DMS 273 treated with DMSO at 0.1 percent for 48 hours (cell line): ENCODE results near the gene ERC2.

Source experiments
- DNase-seq: peaks from one replicate; lab custom pipeline; 2025; lab: John Stamatoyannopoulos, UW

The ERC2 gene

GRCh38 chr3:55929154-55929869 lies 539.0 kb downstream of the ERC2 start:
- DNase-seq, result no peak

GRCh38 chr3:55923626-55924025 lies 544.6 kb downstream of the ERC2 start:
- DNase-seq, result no peak

- no peak for DNase-seq
Observed at GRCh38 chr3:55923207-55923606, 545.1 kb downstream of the ERC2 start.

- DNase-seq, result no peak
Observed at GRCh38 chr3:55912880-55913279, 555.4 kb downstream of the ERC2 start.

GRCh38 chr3:55911266-55911665 lies 557.0 kb downstream of the ERC2 start:
- no peak for DNase-seq

GRCh38 chr3:55910543-55910942 lies 557.7 kb downstream of the ERC2 start:
- DNase-seq, result no peak

- DNase-seq, result no peak
Observed at GRCh38 chr3:55909373-55909772, 558.9 kb downstream of the ERC2 start.

- DNase-seq, result no peak
Observed at GRCh38 chr3:55907616-55908015, 560.7 kb downstream of the ERC2 start.

GRCh38 chr3:55906896-55907295 lies 561.4 kb downstream of the ERC2 start:
- no peak for DNase-seq

- no peak for DNase-seq
Observed at GRCh38 chr3:55904716-55905115, 563.6 kb downstream of the ERC2 start.

- DNase-seq, result no peak
Observed at GRCh38 chr3:55903680-55904079, 564.6 kb downstream of the ERC2 start.

- DNase-seq, result no peak
Observed at GRCh38 chr3:55902221-55902900, 565.9 kb downstream of the ERC2 start.

GRCh38 chr3:55899887-55900286 lies 568.4 kb downstream of the ERC2 start:
- no peak for DNase-seq

- no peak for DNase-seq
Observed at GRCh38 chr3:55897573-55898224, 570.6 kb downstream of the ERC2 start.

GRCh38 chr3:55895897-55896566 lies 572.2 kb downstream of the ERC2 start:
- DNase-seq, result no peak

GRCh38 chr3:55894605-55895004 lies 573.7 kb downstream of the ERC2 start:
- DNase-seq, result no peak

- DNase-seq, result no peak
Observed at GRCh38 chr3:55893045-55893664, 575.1 kb downstream of the ERC2 start.

GRCh38 chr3:55891106-55891505 lies 577.2 kb downstream of the ERC2 start:
- no peak for DNase-seq

GRCh38 chr3:55888282-55888885 lies 579.9 kb downstream of the ERC2 start:
- no peak for DNase-seq

GRCh38 chr3:55885721-55886120 lies 582.5 kb downstream of the ERC2 start:
- DNase-seq, result no peak

- no peak for DNase-seq
Observed at GRCh38 chr3:55884491-55885285, 583.6 kb downstream of the ERC2 start.
